ENCODE data around the gene TLN1.

TLN1 gene

DNA sequence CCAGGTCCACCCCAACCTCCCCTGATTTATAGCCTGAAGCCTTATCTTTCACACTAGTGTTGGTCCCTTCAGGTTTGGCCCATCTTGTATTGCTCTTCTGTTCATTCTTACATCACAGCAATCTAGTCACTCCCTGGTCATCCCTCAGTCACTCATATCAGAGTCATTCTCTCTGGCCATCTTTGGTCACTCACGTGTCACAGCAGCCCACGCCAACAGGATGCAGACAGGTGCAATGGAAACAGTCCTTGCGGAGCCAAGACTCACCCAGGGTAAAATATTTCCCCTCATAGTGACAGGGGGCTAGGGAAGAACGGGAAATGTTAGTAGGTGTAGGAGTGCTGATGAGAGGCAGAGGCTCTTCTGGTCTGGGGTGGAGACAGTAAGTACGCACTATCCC, 21.5 kb upstream of the TLN1 start:
- Histone ChIP-seq H3K4me1 (ENCODE audit: control insufficient read depth, insufficient read depth, low read length) (peaks cover 24% of the 10 kb centered on the region), H3K27ac (ENCODE audit: low read length) (no peak overlapping the region), H3K9me3 (ENCODE audit: control insufficient read depth in 2 of 2, low read length in 2 of 2) (no peaks in the 10 kb centered on the region), H3K27me3 (ENCODE audit: control insufficient read depth in 1 of 2, insufficient read depth in 2 of 2, low read length in 2 of 2) (no peaks in the 10 kb centered on the region), H3K36me3 (ENCODE audit: control insufficient read depth in 2 of 2, insufficient read depth in 2 of 2, low read length in 2 of 2) (peaks cover 38 to 40% of the 10 kb centered on the region in 2 donors), H3K4me3 (ENCODE audit: low read length in 2 of 2) (no peak overlapping the region), H3K9ac (ENCODE audit: low read length in 2 of 2) (no peak overlapping the region)

GRCh38 chr9:35750256-35750531, 18.2 kb upstream of the TLN1 start:
- peak overlapping the region; percentile 93 to 96 for H3K9ac ChIP-seq (ENCODE audit: low read length in 2 of 2)
- H3K4me3 ChIP-seq (ENCODE audit: low read length in 2 of 2): peak overlapping the region; percentile 87 to 97

GRCh38 chr9:35749515-35750255, 17.7 kb upstream of the TLN1 start:
- Histone ChIP-seq H3K4me1 (ENCODE audit: control insufficient read depth, insufficient read depth, low read length) (peaks cover 35% of the 10 kb centered on the region), H3K4me3 (ENCODE audit: low read length in 2 of 2) (peak overlapping the region; percentile 87 to 97), H3K36me3 (ENCODE audit: control insufficient read depth in 2 of 2, insufficient read depth in 2 of 2, low read length in 2 of 2) (peaks cover 34 to 40% of the 10 kb centered on the region in 2 donors)

More at GRCh38 chr9:35750256-35750531, 18.2 kb upstream of the TLN1 start:
- Histone ChIP-seq H3K27me3 (ENCODE audit: control insufficient read depth in 1 of 2, insufficient read depth in 2 of 2, low read length in 2 of 2) (no peaks in the 10 kb centered on the region), H3K27ac (ENCODE audit: low read length) (no peak overlapping the region), H3K9me3 (ENCODE audit: control insufficient read depth in 2 of 2, low read length in 2 of 2) (no peaks in the 10 kb centered on the region), H3K4me1 (ENCODE audit: control insufficient read depth, insufficient read depth, low read length) (peaks cover 34% of the 10 kb centered on the region), H3K36me3 (ENCODE audit: control insufficient read depth in 2 of 2, insufficient read depth in 2 of 2, low read length in 2 of 2) (peaks cover 38 to 40% of the 10 kb centered on the region in 2 donors)

DNA sequence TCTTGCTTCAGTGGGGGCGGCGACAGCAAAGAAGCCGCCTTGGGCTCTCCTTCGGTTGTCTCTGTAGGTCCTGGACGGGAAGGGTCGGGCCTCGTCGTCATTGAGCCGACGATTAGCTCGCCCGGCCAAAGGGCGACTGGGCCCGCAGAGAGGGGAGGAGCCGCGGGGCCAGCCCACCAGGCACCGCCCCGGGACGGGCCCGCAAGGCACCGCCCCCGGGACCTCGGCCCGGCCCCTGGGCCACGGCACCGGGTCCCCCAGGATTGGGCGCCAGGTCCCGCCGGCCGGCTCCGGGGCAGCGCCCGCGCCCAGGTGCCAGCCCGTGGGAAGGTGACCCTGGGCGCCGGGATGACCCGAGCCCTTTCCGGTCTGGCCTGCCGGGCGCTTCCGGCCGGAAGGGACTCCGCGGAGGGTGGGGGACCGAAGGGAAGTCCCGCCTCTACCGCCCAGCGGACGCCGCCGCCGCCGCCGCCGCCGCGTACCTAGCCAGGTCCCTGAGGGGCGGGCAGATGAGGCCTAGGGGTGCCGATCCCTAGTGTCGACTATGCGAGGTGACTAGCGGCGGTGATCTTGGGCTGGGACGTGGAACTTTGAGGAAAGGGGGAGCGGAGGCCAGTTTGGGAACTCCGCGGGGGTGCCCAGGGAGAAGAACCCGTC, 17.0 kb upstream of the TLN1 start, which contains the start of the genes GBA2 and RGP1:
GBA2 (minus strand) TSS at position 371 of the 657 bp plus-strand sequence. CDS start 524 bp downstream, outside the sequence.
RGP1 (plus strand) TSS at position 430 of the 657 bp plus-strand sequence. CDS start 469 bp downstream, outside the sequence.
- peaks cover 39% of the 10 kb centered on the region for H3K4me1 ChIP-seq (ENCODE audit: control insufficient read depth, insufficient read depth, low read length)

More at GRCh38 chr9:35749515-35750255, 17.7 kb upstream of the TLN1 start:
- H3K27ac ChIP-seq (ENCODE audit: low read length): peak overlapping the region; percentile 82
- H3K9ac ChIP-seq (ENCODE audit: low read length in 2 of 2): peak overlapping the region; percentile 93 to 96
- no peaks in the 10 kb centered on the region for H3K27me3 ChIP-seq (ENCODE audit: control insufficient read depth in 1 of 2, insufficient read depth in 2 of 2, low read length in 2 of 2)
- H3K9me3 ChIP-seq (ENCODE audit: control insufficient read depth in 2 of 2, low read length in 2 of 2): no peaks in the 10 kb centered on the region

GRCh38 chr9:35748242-35748857, 16.4 kb upstream of the TLN1 start:
- H3K9ac ChIP-seq (ENCODE audit: low read length in 2 of 2): peak overlapping the region; percentile 93 to 96
- H3K27me3 ChIP-seq (ENCODE audit: control insufficient read depth in 1 of 2, insufficient read depth in 2 of 2, low read length in 2 of 2): no peaks in the 10 kb centered on the region
- no peaks in the 10 kb centered on the region for H3K9me3 ChIP-seq (ENCODE audit: control insufficient read depth in 2 of 2, low read length in 2 of 2)
- peaks cover 39% of the 10 kb centered on the region for H3K4me1 ChIP-seq (ENCODE audit: control insufficient read depth, insufficient read depth, low read length)
- peaks cover 39 to 43% of the 10 kb centered on the region in 2 donors for H3K36me3 ChIP-seq (ENCODE audit: control insufficient read depth in 2 of 2, insufficient read depth in 2 of 2, low read length in 2 of 2)
- peak overlapping the region; percentile 97 to 100 for H3K4me3 ChIP-seq (ENCODE audit: low read length in 2 of 2)
- H3K27ac ChIP-seq (ENCODE audit: low read length): peak overlapping the region; percentile 82

More for the DNA sequence above, 17.0 kb upstream of the TLN1 start, which contains the start of the genes GBA2 and RGP1:
- H3K4me3 ChIP-seq (ENCODE audit: low read length in 2 of 2): peak within 1 kb of the TSS; percentile 97 to 100
- no peaks in the 10 kb centered on the region for H3K9me3 ChIP-seq (ENCODE audit: control insufficient read depth in 2 of 2, low read length in 2 of 2)
- peak within 1 kb of the TSS; percentile 82 for H3K27ac ChIP-seq (ENCODE audit: low read length)
- peaks cover 40 to 42% of the 10 kb centered on the region in 2 donors for H3K36me3 ChIP-seq (ENCODE audit: control insufficient read depth in 2 of 2, insufficient read depth in 2 of 2, low read length in 2 of 2)
- H3K27me3 ChIP-seq (ENCODE audit: control insufficient read depth in 1 of 2, insufficient read depth in 2 of 2, low read length in 2 of 2): no peaks in the 10 kb centered on the region
- peak within 1 kb of the TSS; percentile 93 to 96 for H3K9ac ChIP-seq (ENCODE audit: low read length in 2 of 2)

DNA sequence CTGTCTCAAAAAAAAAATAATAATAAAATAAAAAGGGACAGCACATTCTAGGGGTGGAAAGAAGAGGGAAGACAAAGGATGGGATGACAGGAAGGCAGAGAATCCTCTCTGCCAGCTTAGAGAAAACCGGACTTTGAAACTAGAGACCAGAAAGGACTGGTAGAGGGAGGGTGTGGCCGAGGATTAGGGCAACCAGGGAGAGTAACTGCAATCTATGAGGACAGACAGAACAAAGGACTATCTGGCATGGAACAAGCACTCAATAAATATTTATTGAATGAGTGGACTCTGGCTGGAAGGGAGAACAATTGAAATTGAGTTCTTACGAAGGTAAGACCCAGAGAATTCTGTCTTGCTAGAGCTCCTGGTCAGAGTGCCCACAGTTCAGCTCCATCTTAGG, 14.6 kb upstream of the TLN1 start:
- Histone ChIP-seq H3K27ac (ENCODE audit: low read length) (no peak overlapping the region), H3K27me3 (ENCODE audit: control insufficient read depth in 1 of 2, insufficient read depth in 2 of 2, low read length in 2 of 2) (no peaks in the 10 kb centered on the region), H3K9ac (ENCODE audit: low read length in 2 of 2) (peak overlapping the region; percentile 93 to 96), H3K4me3 (ENCODE audit: low read length in 2 of 2) (peak overlapping the region; percentile 97 to 100), H3K36me3 (ENCODE audit: control insufficient read depth in 2 of 2, insufficient read depth in 2 of 2, low read length in 2 of 2) (peaks cover 39 to 42% of the 10 kb centered on the region in 2 donors), H3K9me3 (ENCODE audit: control insufficient read depth in 2 of 2, low read length in 2 of 2) (no peaks in the 10 kb centered on the region), H3K4me1 (ENCODE audit: control insufficient read depth, insufficient read depth, low read length) (peaks cover 39% of the 10 kb centered on the region)

DNA sequence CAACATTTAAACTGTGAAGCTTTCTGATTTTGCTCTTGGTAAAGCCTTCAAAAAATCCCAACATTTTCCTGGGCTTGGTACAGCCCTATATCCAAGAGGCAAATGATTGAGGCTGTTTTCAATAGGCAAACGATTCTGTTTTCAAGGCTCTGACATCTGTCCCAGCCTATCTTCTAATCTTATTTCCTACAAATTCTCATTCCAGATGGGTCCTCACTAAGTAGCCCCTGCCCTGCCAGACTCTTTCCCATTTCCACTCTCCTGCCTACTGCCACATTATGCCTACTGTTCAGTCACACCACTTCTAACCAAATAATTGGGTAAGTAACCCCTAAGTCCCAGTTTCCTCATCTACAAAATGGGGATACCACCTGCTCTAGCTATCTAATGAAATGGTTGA, 13.6 kb upstream of the TLN1 start:
- H3K4me3 ChIP-seq (ENCODE audit: low read length in 2 of 2): peak overlapping the region; percentile 50 to 97
- peak overlapping the region in 1 of 2 donors; percentile 37 for H3K9ac ChIP-seq (ENCODE audit: low read length in 2 of 2)
- H3K27me3 ChIP-seq (ENCODE audit: control insufficient read depth in 1 of 2, insufficient read depth in 2 of 2, low read length in 2 of 2): no peaks in the 10 kb centered on the region
- H3K36me3 ChIP-seq (ENCODE audit: control insufficient read depth in 2 of 2, insufficient read depth in 2 of 2, low read length in 2 of 2): peaks cover 38 to 40% of the 10 kb centered on the region in 2 donors
- peaks cover 39% of the 10 kb centered on the region for H3K4me1 ChIP-seq (ENCODE audit: control insufficient read depth, insufficient read depth, low read length)
- no peaks in the 10 kb centered on the region for H3K9me3 ChIP-seq (ENCODE audit: control insufficient read depth in 2 of 2, low read length in 2 of 2)
- H3K27ac ChIP-seq (ENCODE audit: low read length): no peak overlapping the region

- Histone ChIP-seq H3K36me3 (ENCODE audit: control insufficient read depth in 2 of 2, insufficient read depth in 2 of 2, low read length in 2 of 2) (peaks cover 54 to 55% of the 10 kb centered on the region in 2 donors), H3K9ac (ENCODE audit: low read length in 2 of 2) (peak overlapping the region in 1 of 2 donors; percentile 36), H3K27ac (ENCODE audit: low read length) (peak overlapping the region; percentile 53), H3K27me3 (ENCODE audit: control insufficient read depth in 1 of 2, insufficient read depth in 2 of 2, low read length in 2 of 2) (no peaks in the 10 kb centered on the region), H3K4me3 (ENCODE audit: low read length in 2 of 2) (no peak overlapping the region), H3K9me3 (ENCODE audit: control insufficient read depth in 2 of 2, low read length in 2 of 2) (no peaks in the 10 kb centered on the region), H3K4me1 (ENCODE audit: control insufficient read depth, insufficient read depth, low read length) (peaks cover 30% of the 10 kb centered on the region)
Measured at GRCh38 chr9:35743880-35744518, 12.0 kb upstream of the TLN1 start.

- Histone ChIP-seq H3K4me3 (ENCODE audit: low read length in 2 of 2) (no peak overlapping the region), H3K27me3 (ENCODE audit: control insufficient read depth in 1 of 2, insufficient read depth in 2 of 2, low read length in 2 of 2) (no peaks in the 10 kb centered on the region), H3K36me3 (ENCODE audit: control insufficient read depth in 2 of 2, insufficient read depth in 2 of 2, low read length in 2 of 2) (peaks cover 59 to 61% of the 10 kb centered on the region in 2 donors), H3K27ac (ENCODE audit: low read length) (no peak overlapping the region), H3K4me1 (ENCODE audit: control insufficient read depth, insufficient read depth, low read length) (peaks cover 29% of the 10 kb centered on the region), H3K9me3 (ENCODE audit: control insufficient read depth in 2 of 2, low read length in 2 of 2) (no peaks in the 10 kb centered on the region), H3K9ac (ENCODE audit: low read length in 2 of 2) (peak overlapping the region in 1 of 2 donors; percentile 29)
Measured at GRCh38 chr9:35743452-35743851, 11.5 kb upstream of the TLN1 start.

- no peaks in the 10 kb centered on the region for H3K27me3 ChIP-seq (ENCODE audit: control insufficient read depth in 1 of 2, insufficient read depth in 2 of 2, low read length in 2 of 2)
- peaks cover 12% of the 10 kb centered on the region for H3K4me1 ChIP-seq (ENCODE audit: control insufficient read depth, insufficient read depth, low read length)
- no peak overlapping the region for H3K4me3 ChIP-seq (ENCODE audit: low read length in 2 of 2)
- no peak overlapping the region for H3K27ac ChIP-seq (ENCODE audit: low read length)
- peak overlapping the region in 1 of 2 donors; percentile 13 for H3K9ac ChIP-seq (ENCODE audit: low read length in 2 of 2)
- H3K9me3 ChIP-seq (ENCODE audit: control insufficient read depth in 2 of 2, low read length in 2 of 2): no peaks in the 10 kb centered on the region
- peaks cover 76 to 78% of the 10 kb centered on the region in 2 donors for H3K36me3 ChIP-seq (ENCODE audit: control insufficient read depth in 2 of 2, insufficient read depth in 2 of 2, low read length in 2 of 2)
Measured at GRCh38 chr9:35741740-35742139, 9.7 kb upstream of the TLN1 start.

Measured in stomach smooth muscle (tissue), 2 donors.